HEK293 (cell line): Measurements from ENCODE around the gene BOC.

Experiments used
- BCL11A ChIP-seq: fragments of 450-650 bp; formaldehyde crosslinking; IDR thresholded peaks from 2 replicates; pipeline ENCODE4 v1.5.1; 2016; ENCODE audit warnings: low read depth, missing biosample characterization, missing genetic modification characterization
- ZNF138 ChIP-seq: fragments of 450-650 bp; formaldehyde crosslinking; IDR thresholded peaks from 2 replicates; pipeline ENCODE4 v1.5.1; 2016; ENCODE audit warnings: missing biosample characterization, missing genetic modification characterization, borderline replicate concordance
- ZNF24 ChIP-seq: fragments of 450-650 bp; formaldehyde crosslinking; IDR thresholded peaks from 2 replicates; pipeline ENCODE4 v1.5.1; 2016; ENCODE audit warnings: missing biosample characterization, missing genetic modification characterization
- TF ChIP-seq, protein P1 (sequence below): fragments of 450-650 bp; formaldehyde crosslinking; IDR thresholded peaks from 2 replicates; pipeline ENCODE4 v1.5.1; 2017; ENCODE audit warnings: missing biosample characterization, mild to moderate bottlenecking, missing genetic modification characterization, moderate library complexity

DNA sequence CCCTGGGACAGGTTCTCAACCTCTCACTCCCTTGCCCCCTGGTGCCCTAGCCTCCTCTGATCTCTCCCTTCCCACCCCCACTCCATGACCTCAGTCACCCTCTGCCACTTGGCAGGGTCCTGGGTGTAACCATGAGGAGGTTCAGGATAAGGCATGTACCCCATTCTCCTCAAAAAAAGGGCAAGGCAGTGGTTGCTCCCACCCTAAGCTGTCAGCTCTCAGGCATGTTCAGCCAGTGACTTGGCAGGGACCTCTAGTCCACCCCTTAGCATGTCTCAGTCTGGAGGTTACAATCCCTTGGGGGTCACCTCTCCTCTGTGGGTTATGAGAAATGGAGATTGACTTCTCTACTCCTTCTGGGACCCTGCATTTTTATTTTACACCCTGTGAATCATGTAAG is 11.0 kb upstream of the BOC start:
- TF ChIP-seq ZNF138 (tag by site-specific recombination): no peak
- TF ChIP-seq, protein P1, sequence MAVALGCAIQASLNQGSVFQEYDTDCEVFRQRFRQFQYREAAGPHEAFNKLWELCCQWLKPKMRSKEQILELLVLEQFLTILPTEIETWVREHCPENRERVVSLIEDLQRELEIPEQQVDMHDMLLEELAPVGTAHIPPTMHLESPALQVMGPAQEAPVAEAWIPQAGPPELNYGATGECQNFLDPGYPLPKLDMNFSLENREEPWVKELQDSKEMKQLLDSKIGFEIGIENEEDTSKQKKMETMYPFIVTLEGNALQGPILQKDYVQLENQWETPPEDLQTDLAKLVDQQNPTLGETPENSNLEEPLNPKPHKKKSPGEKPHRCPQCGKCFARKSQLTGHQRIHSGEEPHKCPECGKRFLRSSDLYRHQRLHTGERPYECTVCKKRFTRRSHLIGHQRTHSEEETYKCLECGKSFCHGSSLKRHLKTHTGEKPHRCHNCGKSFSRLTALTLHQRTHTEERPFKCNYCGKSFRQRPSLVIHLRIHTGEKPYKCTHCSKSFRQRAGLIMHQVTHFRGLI (tag by site-specific recombination): no peak
- TF ChIP-seq BCL11A (tag by site-specific recombination): no peak
- TF ChIP-seq ZNF24 (tag by site-specific recombination): no peak
